ENCODE data around the gene HRH1.
"Not testable (repeated sequence)": the region's sequence is repeated elsewhere in the genome, so short reads cannot be mapped to it uniquely, and the experiment has no call there.

The HRH1 gene

GRCh38 chr3:11244121-11244677 lies 89.9 kb downstream of the HRH1 start:
- DNase-seq (ENCODE audit: low read depth), result no peak

GRCh38 chr3:11245276-11245675 lies 91.0 kb downstream of the HRH1 start:
- no peak for DNase-seq (ENCODE audit: low read depth)

GRCh38 chr3:11245827-11246662 lies 91.8 kb downstream of the HRH1 start:
- no peak for DNase-seq (ENCODE audit: low read depth)

GRCh38 chr3:11246663-11246970 lies 92.3 kb downstream of the HRH1 start:
- DNase-seq (ENCODE audit: low read depth), result no peak

GRCh38 chr3:11247362-11247761 lies 93.1 kb downstream of the HRH1 start:
- DNase-seq (ENCODE audit: low read depth), result no peak

GRCh38 chr3:11248596-11248995 lies 94.3 kb downstream of the HRH1 start:
- no peak for DNase-seq (ENCODE audit: low read depth)

- no peak for DNase-seq (ENCODE audit: low read depth)
Observed at GRCh38 chr3:11250902-11251806, 96.9 kb downstream of the HRH1 start.

GRCh38 chr3:11251807-11252176 lies 97.5 kb downstream of the HRH1 start:
- DNase-seq (ENCODE audit: low read depth), result no peak

- no peak for DNase-seq (ENCODE audit: low read depth)
Observed at GRCh38 chr3:11254876-11255275, 100.6 kb downstream of the HRH1 start.

- DNase-seq (ENCODE audit: low read depth), result not testable (repeated sequence)
Observed at GRCh38 chr3:11255537-11255936, 101.2 kb downstream of the HRH1 start.

- DNase-seq (ENCODE audit: low read depth), result no peak
Observed at GRCh38 chr3:11258958-11259357, 104.7 kb downstream of the HRH1 start.

- DNase-seq (ENCODE audit: low read depth), result no peak
Observed at GRCh38 chr3:11260460-11260859, 106.2 kb downstream of the HRH1 start.

- DNase-seq (ENCODE audit: low read depth), result no peak
Observed at GRCh38 chr3:11269007-11269406, 114.7 kb downstream of the HRH1 start.

GRCh38 chr3:11271986-11272904 lies 118.0 kb downstream of the HRH1 start, which contains the start of gene ATG7:
Gene ATG7 (plus strand): TSS chr3:11272397. CDS start chr3:11298696, 26,299 bp downstream.
- DNase-seq (ENCODE audit: low read depth), result peak; percentile 92

GRCh38 chr3:11272906-11273574 lies 118.7 kb downstream of the HRH1 start:
- DNase-seq (ENCODE audit: low read depth), result no peak

- DNase-seq (ENCODE audit: low read depth), result no peak
Observed at GRCh38 chr3:11273891-11274291, 119.6 kb downstream of the HRH1 start.

GRCh38 chr3:11274566-11275142 lies 120.4 kb downstream of the HRH1 start:
- no peak for DNase-seq (ENCODE audit: low read depth)

- DNase-seq (ENCODE audit: low read depth), result no peak
Observed at GRCh38 chr3:11275926-11276325, 121.6 kb downstream of the HRH1 start.

GRCh38 chr3:11276901-11277300 lies 122.6 kb downstream of the HRH1 start:
- no peak for DNase-seq (ENCODE audit: low read depth)

- DNase-seq (ENCODE audit: low read depth), result no peak
Observed at GRCh38 chr3:11282250-11283138, 128.2 kb downstream of the HRH1 start.

Measured in HS-27A (cell line).